Measurements from ENCODE around the gene ZNF689.
A peak's percentile ranks its signal among the peaks of the same experiment; 100 is the strongest.

ZNF689 gene

DNA sequence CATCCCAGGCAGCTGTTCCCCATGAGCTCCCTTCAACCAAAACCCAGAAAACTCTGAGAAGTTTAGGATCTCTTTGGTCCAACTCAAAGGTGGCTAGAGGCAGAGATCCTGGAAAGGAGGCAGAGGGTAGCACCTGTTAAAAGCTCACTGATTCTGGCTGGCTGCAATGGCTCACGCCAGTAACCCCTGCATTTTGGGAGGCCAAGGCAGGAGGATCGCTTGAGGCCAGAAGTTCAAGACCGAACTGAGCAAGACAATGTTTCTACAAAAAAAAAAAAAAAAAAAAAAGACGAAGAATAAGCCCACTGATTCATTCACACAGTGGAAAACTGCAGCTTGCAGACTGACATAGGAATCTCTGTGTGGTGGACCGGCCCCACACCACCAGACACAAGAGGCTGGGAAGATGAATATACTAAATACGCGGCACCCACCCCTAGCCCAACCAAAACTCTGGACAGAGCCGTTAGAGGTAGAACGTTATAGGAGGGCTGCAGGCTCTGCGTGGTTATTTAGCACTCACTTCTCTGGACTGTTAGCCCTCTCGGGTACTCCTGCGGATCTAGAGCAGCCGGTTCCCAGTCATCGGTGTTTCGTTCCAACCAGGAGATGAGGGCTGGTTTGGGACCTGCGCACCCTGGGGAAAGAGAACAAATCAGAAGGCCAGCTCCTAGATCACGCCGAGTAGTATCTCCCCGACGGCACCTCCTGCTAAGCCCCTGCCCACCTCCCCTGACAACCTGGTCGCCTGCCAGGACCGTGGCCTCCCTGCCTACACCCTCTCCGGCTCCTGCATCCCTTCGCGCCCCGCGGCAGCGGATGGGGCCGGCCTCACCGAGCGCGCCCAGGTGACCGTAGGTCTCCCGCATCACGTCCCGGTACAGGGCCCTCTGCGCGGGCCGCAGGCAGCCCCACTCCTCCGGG is 925 bp downstream of the ZNF689 start (continued):
- TF ChIP-seq, protein P1, sequence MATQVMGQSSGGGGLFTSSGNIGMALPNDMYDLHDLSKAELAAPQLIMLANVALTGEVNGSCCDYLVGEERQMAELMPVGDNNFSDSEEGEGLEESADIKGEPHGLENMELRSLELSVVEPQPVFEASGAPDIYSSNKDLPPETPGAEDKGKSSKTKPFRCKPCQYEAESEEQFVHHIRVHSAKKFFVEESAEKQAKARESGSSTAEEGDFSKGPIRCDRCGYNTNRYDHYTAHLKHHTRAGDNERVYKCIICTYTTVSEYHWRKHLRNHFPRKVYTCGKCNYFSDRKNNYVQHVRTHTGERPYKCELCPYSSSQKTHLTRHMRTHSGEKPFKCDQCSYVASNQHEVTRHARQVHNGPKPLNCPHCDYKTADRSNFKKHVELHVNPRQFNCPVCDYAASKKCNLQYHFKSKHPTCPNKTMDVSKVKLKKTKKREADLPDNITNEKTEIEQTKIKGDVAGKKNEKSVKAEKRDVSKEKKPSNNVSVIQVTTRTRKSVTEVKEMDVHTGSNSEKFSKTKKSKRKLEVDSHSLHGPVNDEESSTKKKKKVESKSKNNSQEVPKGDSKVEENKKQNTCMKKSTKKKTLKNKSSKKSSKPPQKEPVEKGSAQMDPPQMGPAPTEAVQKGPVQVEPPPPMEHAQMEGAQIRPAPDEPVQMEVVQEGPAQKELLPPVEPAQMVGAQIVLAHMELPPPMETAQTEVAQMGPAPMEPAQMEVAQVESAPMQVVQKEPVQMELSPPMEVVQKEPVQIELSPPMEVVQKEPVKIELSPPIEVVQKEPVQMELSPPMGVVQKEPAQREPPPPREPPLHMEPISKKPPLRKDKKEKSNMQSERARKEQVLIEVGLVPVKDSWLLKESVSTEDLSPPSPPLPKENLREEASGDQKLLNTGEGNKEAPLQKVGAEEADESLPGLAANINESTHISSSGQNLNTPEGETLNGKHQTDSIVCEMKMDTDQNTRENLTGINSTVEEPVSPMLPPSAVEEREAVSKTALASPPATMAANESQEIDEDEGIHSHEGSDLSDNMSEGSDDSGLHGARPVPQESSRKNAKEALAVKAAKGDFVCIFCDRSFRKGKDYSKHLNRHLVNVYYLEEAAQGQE (tag by site-specific recombination; IDR thresholded peaks at IDR 0.05), result no peak; the same call in 1 of the 2 replicates
- peak; percentile 56 for TF ChIP-seq ZFHX2 (tag by site-specific recombination; conservative IDR thresholded peaks at IDR 0.05)
- TF ChIP-seq, protein P2, sequence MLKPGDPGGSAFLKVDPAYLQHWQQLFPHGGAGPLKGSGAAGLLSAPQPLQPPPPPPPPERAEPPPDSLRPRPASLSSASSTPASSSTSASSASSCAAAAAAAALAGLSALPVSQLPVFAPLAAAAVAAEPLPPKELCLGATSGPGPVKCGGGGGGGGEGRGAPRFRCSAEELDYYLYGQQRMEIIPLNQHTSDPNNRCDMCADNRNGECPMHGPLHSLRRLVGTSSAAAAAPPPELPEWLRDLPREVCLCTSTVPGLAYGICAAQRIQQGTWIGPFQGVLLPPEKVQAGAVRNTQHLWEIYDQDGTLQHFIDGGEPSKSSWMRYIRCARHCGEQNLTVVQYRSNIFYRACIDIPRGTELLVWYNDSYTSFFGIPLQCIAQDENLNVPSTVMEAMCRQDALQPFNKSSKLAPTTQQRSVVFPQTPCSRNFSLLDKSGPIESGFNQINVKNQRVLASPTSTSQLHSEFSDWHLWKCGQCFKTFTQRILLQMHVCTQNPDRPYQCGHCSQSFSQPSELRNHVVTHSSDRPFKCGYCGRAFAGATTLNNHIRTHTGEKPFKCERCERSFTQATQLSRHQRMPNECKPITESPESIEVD (tag by site-specific recombination; IDR thresholded peaks at IDR 0.05), result no peak
- TF ChIP-seq, protein P3, sequence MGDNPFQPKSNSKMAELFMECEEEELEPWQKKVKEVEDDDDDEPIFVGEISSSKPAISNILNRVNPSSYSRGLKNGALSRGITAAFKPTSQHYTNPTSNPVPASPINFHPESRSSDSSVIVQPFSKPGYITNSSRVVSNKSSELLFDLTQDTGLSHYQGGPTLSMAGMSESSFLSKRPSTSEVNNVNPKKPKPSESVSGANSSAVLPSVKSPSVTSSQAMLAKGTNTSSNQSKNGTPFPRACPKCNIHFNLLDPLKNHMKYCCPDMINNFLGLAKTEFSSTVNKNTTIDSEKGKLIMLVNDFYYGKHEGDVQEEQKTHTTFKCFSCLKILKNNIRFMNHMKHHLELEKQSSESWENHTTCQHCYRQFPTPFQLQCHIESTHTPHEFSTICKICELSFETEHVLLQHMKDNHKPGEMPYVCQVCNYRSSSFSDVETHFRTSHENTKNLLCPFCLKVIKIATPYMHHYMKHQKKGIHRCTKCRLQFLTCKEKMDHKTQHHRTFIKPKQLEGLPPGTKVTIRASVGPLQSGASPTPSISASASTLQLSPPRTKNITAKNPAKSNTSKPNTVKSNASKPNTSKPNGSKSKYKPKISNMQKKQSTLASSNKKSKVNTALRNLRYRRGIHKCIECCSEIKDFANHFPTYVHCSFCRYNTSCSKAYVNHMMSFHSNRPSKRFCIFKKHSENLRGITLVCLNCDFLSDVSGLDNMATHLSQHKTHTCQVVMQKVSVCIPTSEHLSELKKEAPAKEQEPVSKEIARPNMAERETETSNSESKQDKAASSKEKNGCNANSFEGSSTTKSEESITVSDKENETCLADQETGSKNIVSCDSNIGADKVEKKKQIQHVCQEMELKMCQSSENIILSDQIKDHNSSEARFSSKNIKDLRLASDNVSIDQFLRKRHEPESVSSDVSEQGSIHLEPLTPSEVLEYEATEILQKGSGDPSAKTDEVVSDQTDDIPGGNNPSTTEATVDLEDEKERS (tag by site-specific recombination; IDR thresholded peaks at IDR 0.05), result no peak
- no peak for TF ChIP-seq ZNF707 (tag by site-specific recombination; IDR thresholded peaks at IDR 0.05)
- TF ChIP-seq, protein P4, sequence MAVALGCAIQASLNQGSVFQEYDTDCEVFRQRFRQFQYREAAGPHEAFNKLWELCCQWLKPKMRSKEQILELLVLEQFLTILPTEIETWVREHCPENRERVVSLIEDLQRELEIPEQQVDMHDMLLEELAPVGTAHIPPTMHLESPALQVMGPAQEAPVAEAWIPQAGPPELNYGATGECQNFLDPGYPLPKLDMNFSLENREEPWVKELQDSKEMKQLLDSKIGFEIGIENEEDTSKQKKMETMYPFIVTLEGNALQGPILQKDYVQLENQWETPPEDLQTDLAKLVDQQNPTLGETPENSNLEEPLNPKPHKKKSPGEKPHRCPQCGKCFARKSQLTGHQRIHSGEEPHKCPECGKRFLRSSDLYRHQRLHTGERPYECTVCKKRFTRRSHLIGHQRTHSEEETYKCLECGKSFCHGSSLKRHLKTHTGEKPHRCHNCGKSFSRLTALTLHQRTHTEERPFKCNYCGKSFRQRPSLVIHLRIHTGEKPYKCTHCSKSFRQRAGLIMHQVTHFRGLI (tag by site-specific recombination; IDR thresholded peaks at IDR 0.05), result no peak
- TF ChIP-seq, protein P5, sequence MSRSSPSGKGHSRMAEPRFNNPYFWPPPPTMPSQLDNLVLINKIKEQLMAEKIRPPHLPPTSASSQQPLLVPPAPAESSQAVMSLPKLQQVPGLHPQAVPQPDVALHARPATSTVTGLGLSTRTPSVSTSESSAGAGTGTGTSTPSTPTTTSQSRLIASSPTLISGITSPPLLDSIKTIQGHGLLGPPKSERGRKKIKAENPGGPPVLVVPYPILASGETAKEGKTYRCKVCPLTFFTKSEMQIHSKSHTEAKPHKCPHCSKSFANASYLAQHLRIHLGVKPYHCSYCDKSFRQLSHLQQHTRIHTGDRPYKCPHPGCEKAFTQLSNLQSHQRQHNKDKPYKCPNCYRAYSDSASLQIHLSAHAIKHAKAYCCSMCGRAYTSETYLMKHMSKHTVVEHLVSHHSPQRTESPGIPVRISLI (tag by site-specific recombination; IDR thresholded peaks at IDR 0.05), result no peak
- TF ChIP-seq ZNF501 (tag by site-specific recombination; IDR thresholded peaks at IDR 0.05), result no peak
- no peak for TF ChIP-seq ZNF596 (tag by site-specific recombination; IDR thresholded peaks at IDR 0.05)
- TF ChIP-seq ZBTB21 (tag by site-specific recombination; IDR thresholded peaks at IDR 0.05), result no peak
- TF ChIP-seq ZNF600 (tag by site-specific recombination; IDR thresholded peaks at IDR 0.05), result peak; percentile 74
- TF ChIP-seq HOXD13 (CRISPR knock-in tag; IDR thresholded peaks at IDR 0.05; ENCODE audit: borderline replicate concordance), result no peak; the same call in none of the 2 replicates
- no peak for TF ChIP-seq ZNF211 (tag by site-specific recombination; IDR thresholded peaks at IDR 0.05; ENCODE audit: low read depth)
- no peak for TF ChIP-seq ZNF747 (tag by site-specific recombination; IDR thresholded peaks at IDR 0.05)
- TF ChIP-seq KLF8 (tag by site-specific recombination; IDR thresholded peaks at IDR 0.05), result 0 out of 2 replicates have a peak, but pooled peaks have one; percentile 6
- no peak for TF ChIP-seq YY1 (tag by site-specific recombination; IDR thresholded peaks at IDR 0.05)
- TF ChIP-seq, protein P6, sequence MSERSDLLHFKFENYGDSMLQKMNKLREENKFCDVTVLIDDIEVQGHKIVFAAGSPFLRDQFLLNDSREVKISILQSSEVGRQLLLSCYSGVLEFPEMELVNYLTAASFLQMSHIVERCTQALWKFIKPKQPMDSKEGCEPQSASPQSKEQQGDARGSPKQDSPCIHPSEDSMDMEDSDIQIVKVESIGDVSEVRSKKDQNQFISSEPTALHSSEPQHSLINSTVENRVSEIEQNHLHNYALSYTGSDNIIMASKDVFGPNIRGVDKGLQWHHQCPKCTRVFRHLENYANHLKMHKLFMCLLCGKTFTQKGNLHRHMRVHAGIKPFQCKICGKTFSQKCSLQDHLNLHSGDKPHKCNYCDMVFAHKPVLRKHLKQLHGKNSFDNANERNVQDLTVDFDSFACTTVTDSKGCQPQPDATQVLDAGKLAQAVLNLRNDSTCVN (tag by site-specific recombination; optimal IDR thresholded peaks at IDR 0.05), result peak; percentile 72
- TF ChIP-seq ZNF324 (tag by site-specific recombination; IDR thresholded peaks at IDR 0.05), result no peak
- TF ChIP-seq, protein P7, sequence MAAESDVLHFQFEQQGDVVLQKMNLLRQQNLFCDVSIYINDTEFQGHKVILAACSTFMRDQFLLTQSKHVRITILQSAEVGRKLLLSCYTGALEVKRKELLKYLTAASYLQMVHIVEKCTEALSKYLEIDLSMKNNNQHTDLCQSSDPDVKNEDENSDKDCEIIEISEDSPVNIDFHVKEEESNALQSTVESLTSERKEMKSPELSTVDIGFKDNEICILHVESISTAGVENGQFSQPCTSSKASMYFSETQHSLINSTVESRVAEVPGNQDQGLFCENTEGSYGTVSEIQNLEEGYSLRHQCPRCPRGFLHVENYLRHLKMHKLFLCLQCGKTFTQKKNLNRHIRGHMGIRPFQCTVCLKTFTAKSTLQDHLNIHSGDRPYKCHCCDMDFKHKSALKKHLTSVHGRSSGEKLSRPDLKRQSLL (tag by site-specific recombination; IDR thresholded peaks at IDR 0.05), result peak; percentile 50; the same call in 1 of the 2 replicates
- TF ChIP-seq ZNF610 (tag by site-specific recombination; IDR thresholded peaks at IDR 0.05; ENCODE audit: borderline replicate concordance), result no peak
- TF ChIP-seq ZNF768 (tag by site-specific recombination; IDR thresholded peaks at IDR 0.05), result no peak

Measured in HEK293 (cell line).